Stimulated activated CD4-positive, alpha-beta T cell treated with anti-CD3 and anti-CD28 coated beads, TNF-alpha, amount 100 ng/mL, for 1 hour (primary cell): ENCODE measurements around the gene MARCKSL1.
"Not testable (repeated sequence)": the region's sequence is repeated elsewhere in the genome, so short reads cannot be mapped to it uniquely, and the experiment has no call there.

Experiments used
- DNase-seq, 3 donors: peaks; one replicate each; pipeline ENCODE4 v3.0.0-alpha.2; 2020; ENCODE audit warnings: low read depth in 3 of 3, low spot score in 1 of 3

Gene MARCKSL1

GRCh38 chr1:32291145-32291707, 44.8 kb downstream of the MARCKSL1 start:
- DNase-seq, result no peak

- no peak for DNase-seq
Observed at GRCh38 chr1:32289256-32289655, 46.8 kb downstream of the MARCKSL1 start.

GRCh38 chr1:32286763-32287162, 49.3 kb downstream of the MARCKSL1 start:
- DNase-seq, result no peak

- no peak for DNase-seq
Observed at GRCh38 chr1:32285658-32286057, 50.4 kb downstream of the MARCKSL1 start.

GRCh38 chr1:32284777-32285176, 51.3 kb downstream of the MARCKSL1 start:
- DNase-seq, result not testable (repeated sequence)
